ENCODE measurements around the gene CASP8. TPM values are rescaled to one million over a fixed set of nuclear protein-coding genes. Genes with fewer than 3 reads are reported as not detected.

CASP8 gene
- total and polyA plus RNA-seq, 9 of the 15 experiments (the other 6 are each of a cell fraction or from before 2014, with no cell fraction given) = 10.2 to 31.4 (median 19.4) TPM

GRCh38 chr2:201319511-201319910, 59.2 kb downstream of the CASP8 start:
- 0% methylated on average over 2 of the region's 2 CpGs for WGBS (ENCODE audit: insufficient coverage, low coverage, missing lambda C conversion rate)
- CTCF ChIA-PET (ENCODE audit: low intra/inter-chr PET ratio) = no interaction called here

More at GRCh38 chr2:201319511-201319910, 59.2 kb downstream of the CASP8 start:
- no peaks in the 10 kb centered on the region for H3K9me3 ChIP-seq (replicated peaks; ENCODE audit: control insufficient read depth, insufficient read depth, low read depth, low read length)
- H4K20me1 ChIP-seq (replicated peaks; ENCODE audit: control insufficient read depth, insufficient read depth, low read length) = no peaks in the 10 kb centered on the region
- FAIRE-seq (no peak), ATAC-seq (no peak), DNase-seq (ENCODE audit: extremely low read depth in 1 of 4, low spot score in 3 of 4) (no peak)
- H3K27me3 ChIP-seq (ENCODE audit: control insufficient read depth in 2 of 2, insufficient read depth in 2 of 2, low read length in 2 of 2) = no peaks in the 10 kb centered on the region
- no peaks in the 10 kb centered on the region for H3K36me3 ChIP-seq (ENCODE audit: control insufficient read depth, insufficient read depth, low read length)
- TF ChIP-seq AFF1 (IDR thresholded peaks at IDR 0.05; ENCODE audit: low read depth in 1 of 2, partially characterized antibody in 2 of 2) = peak in 1 of 2 experiments; percentile 96
- TF ChIP-seq ATF3 (IDR thresholded peaks at IDR 0.05) = no peak
- no peak for TF ChIP-seq ATF3 (CRISPR knock-in tag; conservative IDR thresholded peaks at IDR 0.05)
- TF ChIP-seq ZBTB40 (IDR thresholded peaks at IDR 0.05) = no peak
- no peak for TF ChIP-seq ZBTB40 (CRISPR knock-in tag; IDR thresholded peaks at IDR 0.05)
- no peak for TF ChIP-seq CXXC5 (CRISPR knock-in tag; IDR thresholded peaks at IDR 0.05)
- intact Hi-C loops (cut with micrococcal nuclease) (no loop called here), in situ Hi-C loops (cut with MboI) (no loop called here)
- no peak overlapping the region for H3K4me2 ChIP-seq (ENCODE audit: insufficient read depth, low read length)
- H3K79me2 ChIP-seq (ENCODE audit: control insufficient read depth, insufficient read depth, low read length) = no peaks in the 10 kb centered on the region
- no peak overlapping the region for H3K27ac ChIP-seq (ENCODE audit: extremely low read depth, low read depth, low read length)
- H3K9me1 ChIP-seq (ENCODE audit: control insufficient read depth, insufficient read depth, low read length) = no peaks in the 10 kb centered on the region
- no peak overlapping the region for H2AFZ ChIP-seq (ENCODE audit: low read depth, low read length)
- no TSS peak for BruUV-seq (replicated peaks)
- H3K4me1 ChIP-seq (replicated peaks in 1 of 2; ENCODE audit: control insufficient read depth in 2 of 2, insufficient read depth in 2 of 2, low read length in 2 of 2) = no peaks in the 10 kb centered on the region
- no peak overlapping the region for H3K9ac ChIP-seq (ENCODE audit: insufficient read depth in 1 of 2, low read depth in 2 of 2, low read length in 2 of 2)
- no peak overlapping the region for H3K4me3 ChIP-seq
- POLR2A ChIA-PET = no interaction called here
